ENCODE data around the gene CNMD. TPM values are rescaled to one million over a fixed set of nuclear protein-coding genes. Genes with fewer than 3 reads are reported as not detected.

The CNMD gene
- total RNA-seq, 2 experiments from 2014 or later = not detected

DNA sequence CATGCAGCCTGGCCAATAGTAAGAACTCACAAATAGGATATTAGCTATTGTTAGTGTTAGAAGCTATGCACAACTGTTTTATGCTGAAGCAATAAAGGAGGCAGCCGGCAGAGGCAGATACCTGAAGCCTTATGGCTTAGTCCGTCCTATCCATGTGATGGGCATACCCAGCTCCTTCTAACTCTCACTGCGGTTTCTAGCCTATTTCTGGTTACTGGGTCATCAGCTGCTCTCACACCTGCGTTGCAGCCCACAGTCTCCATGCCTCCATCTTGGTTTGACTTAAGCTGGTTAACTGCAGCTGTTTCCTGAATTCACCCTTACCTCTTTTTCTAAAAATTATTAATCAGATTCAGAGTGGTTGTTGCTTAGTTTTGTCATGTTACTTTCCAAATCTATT lies 40.5 kb upstream of the CNMD start:
- no peaks in the 10 kb centered on the region for H3K9me3 ChIP-seq (ENCODE audit: low read length)
- H4K20me1 ChIP-seq (ENCODE audit: insufficient read depth, low read length) = no peaks in the 10 kb centered on the region
- POLR2A ChIA-PET = no interaction called here
- H3K27ac ChIP-seq (ENCODE audit: low read depth, low read length, poor library complexity, severe bottlenecking) = no peak overlapping the region
- no peaks in the 10 kb centered on the region for H3K4me1 ChIP-seq (ENCODE audit: insufficient read depth, low read length, poor library complexity, severe bottlenecking)
- CTCF ChIA-PET (ENCODE audit: unreplicated experiment) = no interaction called here
- no peaks in the 10 kb centered on the region for H3K79me2 ChIP-seq (ENCODE audit: insufficient read depth, low read depth, low read length)
- no peak overlapping the region for H2AFZ ChIP-seq (ENCODE audit: low read length)
- no peak overlapping the region for H3K4me2 ChIP-seq (ENCODE audit: low read length)
- no peak for TF ChIP-seq EZH2phosphoT487 (IDR thresholded peaks at IDR 0.05; ENCODE audit: borderline replicate concordance, low read depth, low read length)
- TF ChIP-seq, protein P1, sequence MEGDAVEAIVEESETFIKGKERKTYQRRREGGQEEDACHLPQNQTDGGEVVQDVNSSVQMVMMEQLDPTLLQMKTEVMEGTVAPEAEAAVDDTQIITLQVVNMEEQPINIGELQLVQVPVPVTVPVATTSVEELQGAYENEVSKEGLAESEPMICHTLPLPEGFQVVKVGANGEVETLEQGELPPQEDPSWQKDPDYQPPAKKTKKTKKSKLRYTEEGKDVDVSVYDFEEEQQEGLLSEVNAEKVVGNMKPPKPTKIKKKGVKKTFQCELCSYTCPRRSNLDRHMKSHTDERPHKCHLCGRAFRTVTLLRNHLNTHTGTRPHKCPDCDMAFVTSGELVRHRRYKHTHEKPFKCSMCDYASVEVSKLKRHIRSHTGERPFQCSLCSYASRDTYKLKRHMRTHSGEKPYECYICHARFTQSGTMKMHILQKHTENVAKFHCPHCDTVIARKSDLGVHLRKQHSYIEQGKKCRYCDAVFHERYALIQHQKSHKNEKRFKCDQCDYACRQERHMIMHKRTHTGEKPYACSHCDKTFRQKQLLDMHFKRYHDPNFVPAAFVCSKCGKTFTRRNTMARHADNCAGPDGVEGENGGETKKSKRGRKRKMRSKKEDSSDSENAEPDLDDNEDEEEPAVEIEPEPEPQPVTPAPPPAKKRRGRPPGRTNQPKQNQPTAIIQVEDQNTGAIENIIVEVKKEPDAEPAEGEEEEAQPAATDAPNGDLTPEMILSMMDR (conservative IDR thresholded peaks at IDR 0.05; ENCODE audit: low read length) = no peak
- BruUV-seq (replicated peaks) = no TSS peak
- no peak overlapping the region for H3K4me3 ChIP-seq (ENCODE audit: low read depth, low read length, poor library complexity, severe bottlenecking)
- H3K36me3 ChIP-seq (ENCODE audit: insufficient read depth, low read length) = no peaks in the 10 kb centered on the region
- DNase-seq (ENCODE audit: low spot score) = peak; percentile 5
- H3K9me2 ChIP-seq (ENCODE audit: insufficient read depth, low read length) = no peaks in the 10 kb centered on the region; the same call in 1 of the 2 replicates
- intact Hi-C loops (cut with micrococcal nuclease; ENCODE audit: unreplicated experiment) = no loop called here

DNA sequence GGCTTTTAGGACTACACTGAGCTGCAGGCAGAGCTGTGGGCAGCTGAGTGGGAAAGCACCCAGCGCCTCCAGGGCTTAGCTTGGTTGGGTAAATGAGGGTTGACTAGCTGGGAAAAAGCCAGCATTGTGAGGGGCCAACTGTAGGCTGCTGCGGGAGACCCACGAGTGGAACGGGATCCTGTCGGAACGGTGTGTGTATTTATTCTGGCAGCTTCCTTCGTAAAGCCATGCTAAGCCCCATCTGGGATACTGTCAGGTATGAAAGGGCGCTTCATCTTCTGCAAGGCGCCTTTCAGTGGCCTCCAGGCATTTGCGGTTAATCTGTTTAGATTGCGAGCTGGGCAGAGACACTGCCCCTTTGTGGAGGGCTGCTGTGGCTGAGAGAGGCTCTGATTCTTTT lies 39.5 kb upstream of the CNMD start:
- Histone ChIP-seq H3K9me2 (ENCODE audit: insufficient read depth, low read length) (no peaks in the 10 kb centered on the region; the same call in 1 of the 2 replicates), H4K20me1 (ENCODE audit: insufficient read depth, low read length) (no peaks in the 10 kb centered on the region), H3K9me3 (ENCODE audit: low read length) (no peaks in the 10 kb centered on the region), H2AFZ (ENCODE audit: low read length) (no peak overlapping the region), H3K79me2 (ENCODE audit: insufficient read depth, low read depth, low read length) (no peaks in the 10 kb centered on the region), H3K36me3 (ENCODE audit: insufficient read depth, low read length) (no peaks in the 10 kb centered on the region), H3K4me2 (ENCODE audit: low read length) (no peak overlapping the region), H3K4me1 (ENCODE audit: insufficient read depth, low read length, poor library complexity, severe bottlenecking) (no peaks in the 10 kb centered on the region), H3K27ac (ENCODE audit: low read depth, low read length, poor library complexity, severe bottlenecking) (no peak overlapping the region), H3K4me3 (ENCODE audit: low read depth, low read length, poor library complexity, severe bottlenecking) (no peak overlapping the region)
- no peak for DNase-seq (ENCODE audit: low spot score)
- intact Hi-C loops (cut with micrococcal nuclease; ENCODE audit: unreplicated experiment) = no loop called here
- ChIA-PET POLR2A (no interaction called here), CTCF (ENCODE audit: unreplicated experiment) (no interaction called here)
- no TSS peak for BruUV-seq (replicated peaks)
- no peak for TF ChIP-seq EZH2phosphoT487 (IDR thresholded peaks at IDR 0.05; ENCODE audit: borderline replicate concordance, low read depth, low read length)
- TF ChIP-seq, protein P1 (conservative IDR thresholded peaks at IDR 0.05; ENCODE audit: low read length) = no peak

DNA sequence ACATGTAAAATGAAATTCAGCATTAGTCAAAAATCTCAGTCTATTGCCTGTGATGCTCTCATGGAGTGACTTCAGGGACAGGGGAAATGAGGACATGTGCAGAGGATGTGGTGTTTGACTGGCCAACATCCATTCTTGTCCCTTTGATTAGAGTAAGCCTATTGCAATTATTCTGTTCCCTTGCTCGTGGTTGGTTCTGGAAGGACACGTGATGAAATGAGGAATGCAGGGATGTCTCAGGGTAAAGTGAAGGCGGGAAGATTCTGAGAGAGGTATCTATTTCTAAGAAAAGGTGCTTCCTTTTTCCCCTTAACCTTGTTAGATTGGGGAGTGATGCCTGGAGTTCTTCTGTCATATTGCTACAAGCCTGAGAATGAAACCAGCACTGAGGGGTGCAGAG lies 37.1 kb upstream of the CNMD start:
- intact Hi-C loops (cut with micrococcal nuclease; ENCODE audit: unreplicated experiment) = no loop called here
- TF ChIP-seq EZH2phosphoT487 (IDR thresholded peaks at IDR 0.05; ENCODE audit: borderline replicate concordance, low read depth, low read length) = no peak
- TF ChIP-seq, protein P1 (conservative IDR thresholded peaks at IDR 0.05; ENCODE audit: low read length) = no peak

More for the DNA sequence above, 37.1 kb upstream of the CNMD start:
- POLR2A ChIA-PET = no interaction called here
- CTCF ChIA-PET (ENCODE audit: unreplicated experiment) = no interaction called here
- Histone ChIP-seq H2AFZ (ENCODE audit: low read length) (no peak overlapping the region), H3K79me2 (ENCODE audit: insufficient read depth, low read depth, low read length) (no peaks in the 10 kb centered on the region), H3K9me3 (ENCODE audit: low read length) (no peaks in the 10 kb centered on the region), H4K20me1 (ENCODE audit: insufficient read depth, low read length) (no peaks in the 10 kb centered on the region), H3K36me3 (ENCODE audit: insufficient read depth, low read length) (no peaks in the 10 kb centered on the region), H3K27ac (ENCODE audit: low read depth, low read length, poor library complexity, severe bottlenecking) (no peak overlapping the region), H3K4me1 (ENCODE audit: insufficient read depth, low read length, poor library complexity, severe bottlenecking) (no peaks in the 10 kb centered on the region), H3K4me2 (ENCODE audit: low read length) (no peak overlapping the region), H3K9me2 (ENCODE audit: insufficient read depth, low read length) (no peaks in the 10 kb centered on the region), H3K4me3 (ENCODE audit: low read depth, low read length, poor library complexity, severe bottlenecking) (no peak overlapping the region)
- DNase-seq (ENCODE audit: low spot score) = no peak
- BruUV-seq (replicated peaks) = no TSS peak
